ENCODE results near the gene ARL17B.
"Not testable (repeated sequence)": the region's sequence is repeated elsewhere in the genome, so short reads cannot be mapped to it uniquely, and the experiment has no call there.

Gene ARL17B

DNA sequence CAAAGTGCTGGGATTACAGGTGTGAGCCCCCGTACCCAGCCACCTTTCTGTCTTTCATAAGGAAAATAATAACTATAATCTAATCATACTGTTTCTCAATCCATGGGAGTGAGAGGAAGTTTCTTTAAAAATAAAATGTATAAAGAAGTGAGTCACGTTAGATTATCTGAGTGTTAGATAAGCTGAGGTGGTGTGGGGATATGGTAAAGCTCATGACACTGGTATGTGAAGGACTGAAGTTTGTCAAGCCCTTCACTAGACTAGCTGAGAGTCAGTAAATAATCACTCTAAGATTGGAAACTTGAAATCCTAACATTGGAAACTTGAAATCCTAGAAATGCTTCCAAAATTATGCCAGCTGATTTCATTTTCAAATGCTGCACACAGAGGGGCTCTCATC lies 76.1 kb downstream of the ARL17B start:
- DNase-seq (ENCODE audit: low read depth, low spot score); H3K27me3 ChIP-seq (ENCODE audit: insufficient read depth, insufficient read length): not testable (repeated sequence)

DNA sequence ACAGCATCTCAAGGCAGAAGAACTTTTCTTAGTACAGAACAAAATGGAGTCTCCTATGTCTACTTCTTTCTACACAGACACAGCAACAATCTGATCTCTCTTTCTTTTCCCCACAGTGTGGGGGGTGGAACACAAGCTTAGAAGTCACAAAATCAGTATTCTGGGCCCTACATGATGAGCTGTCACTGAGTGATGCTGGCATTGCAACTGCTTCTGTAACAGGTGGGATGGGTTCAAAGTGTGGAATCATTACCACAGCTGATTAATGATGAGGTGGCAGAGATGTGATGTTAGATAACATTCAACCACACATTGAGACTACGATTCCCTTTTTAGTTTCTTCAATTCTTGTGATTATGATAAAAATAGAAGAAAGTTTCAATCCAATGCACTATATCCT lies 77.1 kb downstream of the ARL17B start:
- H3K36me3 ChIP-seq (ENCODE audit: insufficient read depth, insufficient read length, low read length); DNase-seq (ENCODE audit: low read depth, low spot score); H3K4me3 ChIP-seq (ENCODE audit: insufficient read length, low read depth); H3K9ac ChIP-seq (ENCODE audit: insufficient read length, low read depth); H3K9me3 ChIP-seq (ENCODE audit: insufficient read depth, low read length); H3K4me1 ChIP-seq (ENCODE audit: insufficient read depth, insufficient read length); H3K27me3 ChIP-seq (ENCODE audit: insufficient read depth, insufficient read length): not testable (repeated sequence)

More for the DNA sequence above, 76.1 kb downstream of the ARL17B start:
- not testable (repeated sequence) for H3K36me3 ChIP-seq (ENCODE audit: insufficient read depth, insufficient read length, low read length); H3K9ac ChIP-seq (ENCODE audit: insufficient read length, low read depth); H3K9me3 ChIP-seq (ENCODE audit: insufficient read depth, low read length); H3K4me1 ChIP-seq (ENCODE audit: insufficient read depth, insufficient read length); H3K4me3 ChIP-seq (ENCODE audit: insufficient read length, low read depth)

DNA sequence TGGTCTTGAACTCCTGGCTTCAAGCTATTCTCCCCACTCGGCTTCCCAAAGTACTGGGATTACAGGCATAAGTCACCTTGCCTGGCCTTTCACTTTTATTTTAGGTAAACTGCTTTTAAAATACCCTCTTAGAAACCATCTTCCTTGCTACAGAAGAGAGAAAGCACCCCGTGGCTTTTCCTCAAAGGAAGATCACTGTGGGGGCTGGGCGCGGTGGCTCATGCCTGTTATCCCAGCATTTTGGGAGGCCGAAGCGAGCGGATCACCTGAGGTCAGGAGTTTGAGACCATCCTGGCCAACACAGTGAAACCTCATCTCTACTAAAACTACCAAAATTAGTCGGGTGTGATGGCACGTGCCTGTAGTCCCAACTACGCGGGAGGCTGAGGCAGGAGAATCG lies 78.9 kb downstream of the ARL17B start:
- H3K36me3 ChIP-seq (ENCODE audit: insufficient read depth, insufficient read length, low read length); H3K9ac ChIP-seq (ENCODE audit: insufficient read length, low read depth); H3K9me3 ChIP-seq (ENCODE audit: insufficient read depth, low read length); H3K4me1 ChIP-seq (ENCODE audit: insufficient read depth, insufficient read length); H3K27me3 ChIP-seq (ENCODE audit: insufficient read depth, insufficient read length); DNase-seq (ENCODE audit: low read depth, low spot score); H3K4me3 ChIP-seq (ENCODE audit: insufficient read length, low read depth): not testable (repeated sequence)

DNA sequence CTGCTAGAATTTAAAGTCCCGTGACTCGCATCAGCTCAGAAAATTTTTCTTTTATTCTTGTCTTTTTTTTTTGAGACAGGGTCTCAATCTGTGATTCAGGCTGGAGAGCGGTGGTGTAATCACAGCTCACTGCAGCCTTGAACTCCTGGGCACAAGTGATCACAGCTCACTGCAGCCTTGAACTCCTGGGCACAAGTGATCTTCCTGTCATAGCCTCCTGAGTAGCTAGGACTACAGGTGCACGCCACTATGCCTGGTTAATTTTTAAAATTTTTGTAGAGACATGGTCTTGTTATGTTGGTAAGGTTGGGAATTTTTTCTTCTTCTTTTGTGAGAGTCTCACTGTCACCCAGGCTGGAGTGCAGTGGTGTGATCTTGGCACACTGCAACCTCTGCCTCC lies 80.2 kb downstream of the ARL17B start:
- not testable (repeated sequence) for H3K9ac ChIP-seq (ENCODE audit: insufficient read length, low read depth); DNase-seq (ENCODE audit: low read depth, low spot score); H3K27me3 ChIP-seq (ENCODE audit: insufficient read depth, insufficient read length); H3K4me1 ChIP-seq (ENCODE audit: insufficient read depth, insufficient read length); H3K36me3 ChIP-seq (ENCODE audit: insufficient read depth, insufficient read length, low read length); H3K9me3 ChIP-seq (ENCODE audit: insufficient read depth, low read length); H3K4me3 ChIP-seq (ENCODE audit: insufficient read length, low read depth)

DNA sequence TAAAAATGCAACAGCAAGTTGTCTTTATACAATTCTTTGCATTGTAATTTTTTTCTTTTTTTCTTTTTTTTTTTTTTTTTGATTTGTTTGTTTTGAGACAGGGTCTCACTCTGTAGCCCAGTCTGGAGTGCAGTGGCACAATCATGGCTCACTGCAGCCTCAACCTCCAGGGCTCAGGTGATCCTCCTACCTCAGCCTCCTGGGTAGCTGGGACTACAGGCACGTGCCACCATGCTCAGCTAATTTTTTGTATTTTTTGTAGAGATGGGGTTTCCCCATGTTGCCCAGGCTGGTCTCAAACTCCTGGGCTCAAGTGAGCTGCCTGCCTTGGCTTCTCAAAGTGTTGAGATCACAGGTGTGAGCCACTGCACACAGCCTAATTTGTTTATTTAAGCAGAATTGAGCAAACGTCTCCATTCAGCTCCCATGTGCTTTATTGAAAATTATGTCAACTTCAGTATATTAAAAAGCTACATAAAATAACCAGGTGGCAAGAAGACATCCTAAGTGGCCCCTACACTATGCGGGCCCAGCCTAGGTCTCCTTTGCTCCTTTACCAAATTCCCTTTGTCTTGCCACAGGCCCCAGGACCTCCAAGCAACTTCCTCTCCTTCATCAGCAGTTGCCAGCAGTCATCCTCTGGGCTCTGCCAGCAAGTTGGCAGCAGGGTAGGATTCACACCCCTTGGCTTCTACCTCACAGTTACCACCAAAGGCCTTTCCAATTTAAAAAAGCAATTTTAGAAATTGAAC lies 84.7 kb downstream of the ARL17B start:
- H3K9me3 ChIP-seq (ENCODE audit: insufficient read depth, low read length); DNase-seq (ENCODE audit: low read depth, low spot score): not testable (repeated sequence)

DNA sequence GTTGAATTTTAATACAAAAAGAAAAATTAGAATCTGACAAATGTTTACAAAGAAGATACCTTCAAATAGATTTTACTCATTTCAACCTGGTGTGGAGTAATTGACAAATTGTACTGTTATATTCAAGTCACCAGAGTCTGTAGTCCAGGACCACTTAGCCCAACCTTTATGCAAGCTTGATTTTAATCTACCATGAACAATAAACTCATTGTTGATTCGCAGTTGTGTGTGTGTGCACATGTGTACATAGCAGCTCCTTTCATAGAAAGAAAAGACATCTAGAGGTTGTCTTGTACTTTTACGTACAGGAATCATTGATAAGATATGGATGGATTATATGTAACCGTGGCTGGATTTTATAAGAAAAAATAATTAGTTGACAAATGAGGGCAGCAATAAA lies 87.3 kb downstream of the ARL17B start:
- Histone ChIP-seq H3K36me3 (ENCODE audit: insufficient read depth, insufficient read length, low read length) (no peaks in the 10 kb centered on the region), H3K27me3 (ENCODE audit: insufficient read depth, insufficient read length) (no peaks in the 10 kb centered on the region), H3K9ac (ENCODE audit: insufficient read length, low read depth) (no peak overlapping the region), H3K4me1 (ENCODE audit: insufficient read depth, insufficient read length) (no peaks in the 10 kb centered on the region), H3K4me3 (ENCODE audit: insufficient read length, low read depth) (no peak overlapping the region), H3K9me3 (ENCODE audit: insufficient read depth, low read length) (no peaks in the 10 kb centered on the region)
- no peak for TF ChIP-seq YY1 (IDR thresholded peaks at IDR 0.05; ENCODE audit: insufficient read depth, insufficient read length)
- no peak for TF ChIP-seq ZNF274 (IDR thresholded peaks at IDR 0.05; ENCODE audit: low read depth, low read length)
- no peak for TF ChIP-seq SUZ12 (IDR thresholded peaks at IDR 0.05; ENCODE audit: extremely low read depth, insufficient read depth, insufficient read length)
- DNase-seq (ENCODE audit: low read depth, low spot score) = no peak

More for the DNA sequence above, 84.7 kb downstream of the ARL17B start:
- H3K4me3 ChIP-seq (ENCODE audit: insufficient read length, low read depth); H3K9ac ChIP-seq (ENCODE audit: insufficient read length, low read depth); H3K36me3 ChIP-seq (ENCODE audit: insufficient read depth, insufficient read length, low read length); H3K27me3 ChIP-seq (ENCODE audit: insufficient read depth, insufficient read length); H3K4me1 ChIP-seq (ENCODE audit: insufficient read depth, insufficient read length): not testable (repeated sequence)

DNA sequence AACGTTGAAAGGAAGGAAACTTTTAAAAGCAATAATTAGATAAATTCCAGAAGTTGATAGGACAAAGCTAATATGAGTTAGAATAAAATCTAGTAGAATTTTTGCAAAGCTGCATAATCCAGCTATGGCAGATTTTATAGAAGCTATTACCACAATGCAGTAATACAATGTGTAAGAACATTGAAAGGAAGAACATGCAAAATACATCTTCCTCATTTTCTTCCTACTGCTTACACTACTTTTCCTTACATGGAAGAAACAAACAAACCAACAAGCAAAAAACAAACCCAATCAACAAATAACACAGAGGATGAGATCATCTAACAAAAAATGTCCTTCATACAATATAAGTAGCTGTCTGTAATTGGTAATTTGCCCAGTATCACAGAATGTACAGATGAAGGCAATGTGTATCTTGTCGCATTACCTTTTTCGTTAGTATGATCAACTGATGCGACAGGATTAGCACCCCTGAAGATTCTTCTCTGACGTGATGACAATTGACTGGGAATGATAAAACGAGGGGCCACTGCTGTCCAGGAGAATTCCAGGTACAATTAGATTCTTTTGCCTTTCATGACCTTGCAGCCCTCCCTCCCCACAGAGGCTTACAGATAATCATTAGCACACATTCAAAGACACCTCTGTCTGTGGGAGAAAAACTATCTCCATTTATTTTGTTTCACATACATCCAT lies 87.9 kb downstream of the ARL17B start:
- no peak overlapping the region for H3K9ac ChIP-seq (ENCODE audit: insufficient read length, low read depth)
- no peaks in the 10 kb centered on the region for H3K9me3 ChIP-seq (ENCODE audit: insufficient read depth, low read length)
- DNase-seq (ENCODE audit: low read depth, low spot score) = no peak
- H3K36me3 ChIP-seq (ENCODE audit: insufficient read depth, insufficient read length, low read length) = no peaks in the 10 kb centered on the region
- TF ChIP-seq YY1 (IDR thresholded peaks at IDR 0.05; ENCODE audit: insufficient read depth, insufficient read length) = no peak
- no peak for TF ChIP-seq ZNF274 (IDR thresholded peaks at IDR 0.05; ENCODE audit: low read depth, low read length)
- no peak for TF ChIP-seq SUZ12 (IDR thresholded peaks at IDR 0.05; ENCODE audit: extremely low read depth, insufficient read depth, insufficient read length)
- no peaks in the 10 kb centered on the region for H3K27me3 ChIP-seq (ENCODE audit: insufficient read depth, insufficient read length)
- no peak overlapping the region for H3K4me3 ChIP-seq (ENCODE audit: insufficient read length, low read depth)
- H3K4me1 ChIP-seq (ENCODE audit: insufficient read depth, insufficient read length) = no peaks in the 10 kb centered on the region

DNA sequence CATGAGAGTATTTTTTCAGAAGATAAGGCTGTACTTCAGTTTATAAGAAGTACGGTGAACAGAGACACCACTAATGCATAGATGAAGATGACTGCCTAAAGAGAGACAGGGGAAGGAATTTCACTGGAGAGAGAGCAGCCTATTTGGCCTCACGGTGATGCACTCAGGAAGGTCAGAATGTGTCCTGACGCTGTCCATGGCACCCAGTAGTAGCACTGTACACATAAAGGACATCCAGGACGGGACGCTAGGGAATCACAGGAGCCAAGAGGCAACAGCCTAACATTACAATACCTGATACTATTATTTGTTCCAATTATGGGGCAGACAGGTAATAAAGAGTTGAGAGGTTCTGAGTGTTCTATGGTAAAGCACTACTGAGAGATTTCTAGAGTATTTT lies 91.5 kb downstream of the ARL17B start:
- H3K36me3 ChIP-seq (ENCODE audit: insufficient read depth, insufficient read length, low read length) = no peaks in the 10 kb centered on the region
- H3K4me3 ChIP-seq (ENCODE audit: insufficient read length, low read depth) = no peak overlapping the region
- peaks cover 2% of the 10 kb centered on the region for H3K4me1 ChIP-seq (ENCODE audit: insufficient read depth, insufficient read length)
- H3K27me3 ChIP-seq (ENCODE audit: insufficient read depth, insufficient read length) = peaks cover 31% of the 10 kb centered on the region
- TF ChIP-seq YY1 (IDR thresholded peaks at IDR 0.05; ENCODE audit: insufficient read depth, insufficient read length) = no peak
- no peak for TF ChIP-seq ZNF274 (IDR thresholded peaks at IDR 0.05; ENCODE audit: low read depth, low read length)
- no peak for TF ChIP-seq SUZ12 (IDR thresholded peaks at IDR 0.05; ENCODE audit: extremely low read depth, insufficient read depth, insufficient read length)
- no peak overlapping the region for H3K9ac ChIP-seq (ENCODE audit: insufficient read length, low read depth)
- DNase-seq (ENCODE audit: low read depth, low spot score) = no peak
- no peaks in the 10 kb centered on the region for H3K9me3 ChIP-seq (ENCODE audit: insufficient read depth, low read length)

All from NT2/D1 (cell line).